ENCODE data around the gene CRACDL. TPM values are rescaled to one million over a fixed set of nuclear protein-coding genes. Genes with fewer than 3 reads are reported as not detected.

CRACDL gene
- total RNA-seq, 1 donor from 2014 or later, result 6.2 TPM

- peaks cover 3% of the 10 kb centered on the region for H3K9me3 Mint-ChIP-seq
- TF ChIP-seq CTCF (conservative IDR thresholded peaks at IDR 0.05), result no peak
- H3K36me3 Mint-ChIP-seq, result no peaks in the 10 kb centered on the region
- peaks cover 2% of the 10 kb centered on the region for H3K4me1 Mint-ChIP-seq (ENCODE audit: unreplicated experiment)
- H3K27me3 Mint-ChIP-seq, result no peaks in the 10 kb centered on the region
- no peak overlapping the region for H3K27ac Mint-ChIP-seq
- no peak overlapping the region for H3K4me3 Mint-ChIP-seq
- no peak for DNase-seq (ENCODE audit: extremely low spot score, unreplicated experiment)
Measured at GRCh38 chr2:98787700-98788099, 148.3 kb downstream of the CRACDL start.

DNA sequence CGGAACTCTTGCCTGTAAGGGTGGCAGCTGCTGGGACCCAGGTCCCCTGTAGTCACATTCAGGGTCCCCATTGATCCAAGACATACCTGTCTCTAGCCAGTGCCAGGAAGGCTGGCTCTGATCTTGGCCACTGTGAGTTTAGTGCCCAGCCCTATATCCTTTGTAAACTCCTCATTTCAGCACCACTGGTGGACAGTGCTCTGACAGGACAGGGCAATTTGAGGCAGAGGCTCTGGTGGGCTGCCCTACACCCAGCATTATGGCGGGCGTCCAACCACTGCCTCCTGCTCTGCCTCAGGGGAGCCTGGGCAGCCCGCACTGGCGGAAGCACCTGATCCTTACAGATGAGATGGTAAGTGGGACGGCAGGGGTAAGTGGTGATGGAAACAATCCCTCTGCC is 149.8 kb downstream of the CRACDL start:
- peaks cover 9% of the 10 kb centered on the region for H3K9me3 Mint-ChIP-seq
- no peak for TF ChIP-seq CTCF (conservative IDR thresholded peaks at IDR 0.05)
- H3K4me1 Mint-ChIP-seq (ENCODE audit: unreplicated experiment), result no peaks in the 10 kb centered on the region
- H3K27ac Mint-ChIP-seq, result no peak overlapping the region
- no peak for DNase-seq (ENCODE audit: extremely low spot score, unreplicated experiment)
- H3K36me3 Mint-ChIP-seq, result no peaks in the 10 kb centered on the region
- H3K4me3 Mint-ChIP-seq, result no peak overlapping the region
- H3K27me3 Mint-ChIP-seq, result no peaks in the 10 kb centered on the region

DNA sequence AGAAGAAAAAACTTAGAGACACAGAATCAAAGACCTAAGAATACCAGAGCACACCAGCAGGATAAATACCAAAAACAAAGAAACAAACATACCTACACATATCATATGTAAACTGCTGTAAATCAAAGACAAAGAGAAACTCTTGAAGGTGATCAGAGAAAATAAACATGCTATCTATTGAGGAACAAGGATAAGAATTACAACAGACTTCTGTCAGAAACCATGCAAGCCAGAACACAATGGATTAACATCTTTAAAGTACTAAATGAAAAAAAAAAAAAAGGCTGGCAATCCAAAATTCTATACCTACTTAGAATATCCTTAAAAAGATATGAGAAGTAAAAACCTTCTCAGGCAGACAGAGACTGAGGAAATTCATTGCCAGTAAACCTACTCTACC is 153.5 kb downstream of the CRACDL start:
- Mint-ChIP-seq H3K27me3 (no peaks in the 10 kb centered on the region), H3K9me3 (peaks cover 9% of the 10 kb centered on the region), H3K27ac (no peak overlapping the region), H3K4me1 (ENCODE audit: unreplicated experiment) (no peaks in the 10 kb centered on the region), H3K4me3 (no peak overlapping the region), H3K36me3 (no peaks in the 10 kb centered on the region)
- DNase-seq (ENCODE audit: extremely low spot score, unreplicated experiment), result no peak
- no peak for TF ChIP-seq CTCF (conservative IDR thresholded peaks at IDR 0.05)

GRCh38 chr2:98781822-98782221 is 154.2 kb downstream of the CRACDL start:
- peaks cover 9% of the 10 kb centered on the region for H3K9me3 Mint-ChIP-seq
- H3K27me3 Mint-ChIP-seq, result no peaks in the 10 kb centered on the region
- no peak for DNase-seq (ENCODE audit: extremely low spot score, unreplicated experiment)
- no peaks in the 10 kb centered on the region for H3K36me3 Mint-ChIP-seq
- no peak overlapping the region for H3K4me3 Mint-ChIP-seq
- TF ChIP-seq CTCF (conservative IDR thresholded peaks at IDR 0.05), result no peak
- H3K27ac Mint-ChIP-seq, result no peak overlapping the region
- no peaks in the 10 kb centered on the region for H3K4me1 Mint-ChIP-seq (ENCODE audit: unreplicated experiment)

DNA sequence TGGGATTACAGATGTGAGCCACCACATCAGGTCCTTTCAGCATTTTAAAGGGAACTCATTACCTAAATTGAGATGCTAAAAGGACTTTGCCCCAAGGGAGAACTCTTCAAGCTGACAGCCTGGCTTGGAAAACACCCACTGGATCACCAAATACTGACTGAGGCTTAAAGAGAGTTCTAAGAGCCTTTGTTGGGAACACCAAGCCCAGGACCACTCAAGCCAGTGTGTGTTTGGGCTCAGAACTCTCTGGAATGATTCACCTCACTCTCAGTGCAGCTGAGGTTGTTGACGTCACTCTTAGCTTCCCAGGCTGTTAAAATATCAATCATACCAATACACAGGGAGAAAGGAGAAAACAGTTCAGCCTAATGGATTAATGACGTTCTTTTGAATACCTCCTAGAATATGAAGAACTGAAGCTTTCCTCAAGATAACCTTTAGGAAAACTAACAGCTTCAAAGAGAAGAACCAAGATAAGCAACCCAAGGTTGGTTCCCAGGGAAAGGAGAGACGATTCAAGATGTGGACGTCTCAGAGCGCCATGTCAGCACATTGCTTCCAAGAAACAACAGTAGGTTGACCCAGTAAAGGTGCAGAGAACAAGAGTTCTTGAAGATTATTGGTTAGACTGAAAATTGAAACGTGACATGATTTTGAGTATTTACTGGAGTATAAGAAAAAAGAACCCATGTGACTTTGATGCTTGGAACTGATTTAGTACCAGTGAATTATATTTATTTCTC is 157.1 kb downstream of the CRACDL start:
- Mint-ChIP-seq H3K27me3 (no peaks in the 10 kb centered on the region), H3K4me3 (no peak overlapping the region), H3K4me1 (ENCODE audit: unreplicated experiment) (no peaks in the 10 kb centered on the region), H3K27ac (no peak overlapping the region), H3K36me3 (no peaks in the 10 kb centered on the region), H3K9me3 (peaks cover 5% of the 10 kb centered on the region)
- TF ChIP-seq CTCF (conservative IDR thresholded peaks at IDR 0.05), result no peak
- no peak for DNase-seq (ENCODE audit: extremely low spot score, unreplicated experiment)

Data from type B pancreatic cell (in vitro differentiated cells).